Lung (tissue), 12 donors: ENCODE data around the gene VAMP8. TPM values are rescaled to one million over a fixed set of nuclear protein-coding genes. Genes with fewer than 3 reads are reported as not detected.
A peak's percentile ranks its signal among the peaks of the same experiment; 100 is the strongest.
"Not testable (repeated sequence)": the region's sequence is repeated elsewhere in the genome, so short reads cannot be mapped to it uniquely, and the experiment has no call there.

Source experiments
- ATAC-seq: fragments of 200-7000 bp; cut with Tn5 transposase; one replicate; pipeline ENCODE4 v1.9.1; 2020; ENCODE audit warnings: moderate number of reproducible peaks; ENCODE audit not compliant: insufficient read depth, low FRiP score
- DNase-seq, 3 donors: peaks; one replicate each; pipeline ENCODE4 v3.0.0-alpha.2; 2013 to 2017
- H3K27ac ChIP-seq, 2 donors: one replicate each; pipeline ENCODE4 v1.5.1; 2013; ENCODE audit warnings: mild to moderate bottlenecking in 2 of 2, moderate library complexity in 2 of 2, control low read depth in 1 of 2, inconsistent platforms in 1 of 2, low read depth in 1 of 2, low read length in 1 of 2
- H3K27me3 ChIP-seq, 3 donors: one replicate each; pipeline ENCODE4 v1.5.1; 2013; ENCODE audit warnings: low read length in 2 of 3; ENCODE audit not compliant: control insufficient read depth in 3 of 3, insufficient read depth in 3 of 3
- H3K36me3 ChIP-seq, 4 donors: one replicate each; pipeline ENCODE4 v1.5.1; 2013; ENCODE audit warnings: low read length in 4 of 4, mild to moderate bottlenecking in 1 of 4, moderate library complexity in 1 of 4; ENCODE audit not compliant: control insufficient read depth in 4 of 4, insufficient read depth in 4 of 4
- H3K4me1 ChIP-seq, 5 donors: one replicate each; pipeline ENCODE4 v1.5.1; 2013; ENCODE audit warnings: low read length in 5 of 5, mild to moderate bottlenecking in 2 of 5, moderate library complexity in 1 of 5; ENCODE audit not compliant: control insufficient read depth in 5 of 5, insufficient read depth in 5 of 5
- H3K4me3 ChIP-seq: one replicate; pipeline ENCODE4 v1.5.1; 2013; ENCODE audit warnings: mild to moderate bottlenecking, control low read depth, moderate library complexity
- H3K9ac ChIP-seq, 2 donors: one replicate each; pipeline ENCODE4 v1.5.1; 2013; ENCODE audit warnings: low read length in 2 of 2, control low read depth in 1 of 2; ENCODE audit not compliant: insufficient read depth in 1 of 2
- H3K9me3 ChIP-seq, 4 donors: one replicate each; pipeline ENCODE4 v1.5.1; 2013; ENCODE audit warnings: low read length in 3 of 4, mild to moderate bottlenecking in 1 of 4, moderate library complexity in 1 of 4; ENCODE audit not compliant: control insufficient read depth in 4 of 4, insufficient read depth in 3 of 4
- CTCF ChIP-seq: IDR thresholded peaks from 2 replicates; pipeline ENCODE4 v1.5.1; 2012; ENCODE audit warnings: mild to moderate bottlenecking; ENCODE audit errors: control extremely low read depth, extremely low read depth
- whole genome bisulfite sequencing, 2 donors: extraction: QIAGEN DNeasy Blood & Tissue Kit; methylation state at CpG; one replicate each; pipeline ENCODE4 v1.1.7; 2013; 5-methylcytosine and 5-hydroxymethylcytosine counted together
- polyA plus RNA-seq, 2 donors: library from polyadenylated mRNA; stranded (reverse); fragments of 200-250 nt; gene quantifications; one replicate each; pipeline ENCODE4 v1.2.1, GENCODE V29; 2013
- total RNA-seq, 2 donors: library from RNA; depleted of rRNA in 1 of 2; stranded (reverse); fragments of >200 nt in 1 of 2; gene quantifications; one replicate each; pipeline ENCODE4 v1.2.1, GENCODE V29; 2014 to 2021
- donor health status: control.
- donor health status: control.
- donor health status: Bipolar disorder and iron deficiency.
- donor health status: healthy.
- donor health status: DM: yes; HTN: yes; CAD: no.

VAMP8 gene
- total and polyA plus RNA-seq, 4 donors = 64.0 to 626 (median 320) TPM

DNA sequence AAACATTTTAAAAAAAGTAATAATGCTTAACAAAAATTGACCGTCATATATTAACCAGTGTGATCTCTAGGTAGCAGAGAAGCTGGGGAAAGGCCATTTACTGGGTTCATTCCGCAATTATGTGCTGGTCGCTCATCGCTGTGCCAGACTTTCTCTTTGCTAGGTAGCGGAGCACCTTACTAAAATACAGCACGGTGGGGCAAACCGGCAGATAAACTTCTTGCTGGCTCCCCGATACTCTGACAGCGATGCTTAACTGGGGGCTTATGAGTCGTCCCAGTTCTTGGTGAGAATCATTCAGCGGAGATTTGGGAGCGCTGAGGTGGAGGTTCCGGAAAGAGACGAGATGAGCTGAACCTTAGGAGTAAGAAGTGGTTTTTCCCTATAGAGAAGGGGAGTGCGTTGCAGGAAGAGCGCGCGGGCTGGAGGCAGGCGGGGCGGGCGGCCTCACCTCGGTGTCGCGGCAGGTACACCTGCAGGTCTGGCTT, 33.9 kb downstream of the VAMP8 start:
- H3K27ac ChIP-seq = peak overlapping the region; percentile 68 to 86
- peaks cover 0 to 27% (median 12%) of the 10 kb centered on the region in 4 donors for H3K36me3 ChIP-seq
- H3K9me3 ChIP-seq = no peaks in the 10 kb centered on the region
- H3K9ac ChIP-seq = peak overlapping the region; percentile 61 to 73
- peak overlapping the region; percentile 70 for H3K4me3 ChIP-seq
- no peak for TF ChIP-seq CTCF
- ATAC-seq (peak; percentile 2), DNase-seq (no peak)
- peaks cover 0 to 17% (median 8%) of the 10 kb centered on the region in 5 donors for H3K4me1 ChIP-seq
- WGBS, 2 donors = 9 to 12% methylated on average over 21 to 24 of the region's 24 CpGs
- no peaks in the 10 kb centered on the region for H3K27me3 ChIP-seq

DNA sequence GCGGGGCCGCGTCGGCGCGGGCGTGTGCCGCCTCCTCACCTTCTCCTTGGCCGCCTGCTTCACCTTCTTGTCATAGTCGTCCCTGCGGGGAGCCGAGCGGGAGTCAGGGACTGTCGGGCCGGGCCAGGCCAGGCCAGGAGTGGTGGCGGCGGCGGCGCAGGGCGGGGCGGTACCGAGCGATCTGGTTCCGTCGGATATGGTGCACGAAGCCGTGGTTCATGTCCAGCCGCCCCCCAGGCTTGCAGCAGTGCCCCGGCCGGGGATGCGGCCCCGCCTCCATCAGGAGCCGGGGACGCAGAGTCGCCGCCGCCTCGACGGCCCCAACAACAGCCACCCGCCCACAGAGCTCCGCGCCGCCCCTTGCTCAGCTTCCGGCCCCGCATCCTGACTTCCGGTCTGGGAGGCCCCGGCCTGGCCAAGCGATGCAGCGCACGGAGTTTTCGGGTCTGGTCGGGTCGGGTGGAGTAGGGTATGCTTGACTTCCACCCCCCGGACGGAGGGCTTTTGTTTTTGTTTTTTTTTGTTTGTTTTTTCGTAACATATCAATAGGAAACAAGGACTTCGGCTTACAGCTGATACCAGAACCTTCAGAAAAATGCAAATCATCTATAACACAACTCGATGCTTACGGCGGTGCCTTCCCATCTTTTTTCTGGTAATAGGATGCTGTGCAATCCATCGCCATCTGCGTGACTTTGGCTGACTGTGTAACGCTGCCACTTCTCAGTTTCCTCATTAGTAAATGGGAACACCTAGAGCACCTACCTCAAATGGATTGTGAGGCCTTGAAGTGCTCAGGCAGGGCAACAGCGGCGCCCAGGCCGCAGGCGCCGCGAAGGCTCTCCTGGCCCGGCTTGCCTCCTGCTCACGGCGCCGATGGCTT, 34.6 kb downstream of the VAMP8 start, which contains the start of gene C2orf68:
TSS of gene C2orf68 (minus strand) at position 362 of the 883 bp plus-strand sequence. CDS start at position 280, 82 bp downstream.
- DNase-seq = peak; percentile 94 to 96 (median 95)
- Histone ChIP-seq H3K27me3 (no peaks in the 10 kb centered on the region), H3K4me3 (peak within 1 kb of the TSS; percentile 70), H3K4me1 (peaks cover 0 to 15% (median 8%) of the 10 kb centered on the region in 5 donors), H3K9ac (peak within 1 kb of the TSS; percentile 77 to 91), H3K9me3 (no peaks in the 10 kb centered on the region), H3K27ac (peak within 1 kb of the TSS; percentile 86 to 93), H3K36me3 (peaks cover 0 to 26% (median 12%) of the 10 kb centered on the region in 4 donors)
- ATAC-seq = peak; percentile 84
- TF ChIP-seq CTCF = no peak
- 8 to 10% methylated on average over 63 to 73 of the region's 73 CpGs for WGBS, 2 donors

- Histone ChIP-seq H3K9ac (no peak overlapping the region), H3K9me3 (no peaks in the 10 kb centered on the region), H3K27me3 (no peaks in the 10 kb centered on the region), H3K36me3 (peaks cover 0 to 13% (median 9%) of the 10 kb centered on the region in 4 donors), H3K4me3 (no peak overlapping the region), H3K4me1 (peaks cover 0 to 23% (median 12%) of the 10 kb centered on the region in 5 donors), H3K27ac (no peak overlapping the region)
- 92 to 93% methylated on average over 10 of the region's 10 CpGs for WGBS, 2 donors
- DNase-seq = no peak
- ATAC-seq = no peak
- no peak for TF ChIP-seq CTCF
Observed at GRCh38 chr2:85613717-85614515, 36.5 kb downstream of the VAMP8 start.

GRCh38 chr2:85614757-85615156, 37.4 kb downstream of the VAMP8 start:
- Histone ChIP-seq H3K4me1 (peaks cover 0 to 23% (median 12%) of the 10 kb centered on the region in 5 donors), H3K36me3 (peaks cover 0 to 16% (median 5%) of the 10 kb centered on the region in 4 donors)
- not testable (repeated sequence) for H3K27ac ChIP-seq, H3K9me3 ChIP-seq, DNase-seq, H3K4me3 ChIP-seq, H3K27me3 ChIP-seq, ATAC-seq, H3K9ac ChIP-seq
- 95 to 96% methylated on average over 7 of the region's 7 CpGs for WGBS, 2 donors
